ENCODE results near the gene ADD1.

- no peak for TF ChIP-seq MED1 (CRISPR knock-in tag; IDR thresholded peaks at IDR 0.05)
- TF ChIP-seq ZNF552 (CRISPR knock-in tag; IDR thresholded peaks at IDR 0.05; ENCODE audit: borderline replicate concordance), result no peak
- TF ChIP-seq ATF4 (CRISPR knock-in tag; IDR thresholded peaks at IDR 0.05), result no peak
- TF ChIP-seq, protein P1, sequence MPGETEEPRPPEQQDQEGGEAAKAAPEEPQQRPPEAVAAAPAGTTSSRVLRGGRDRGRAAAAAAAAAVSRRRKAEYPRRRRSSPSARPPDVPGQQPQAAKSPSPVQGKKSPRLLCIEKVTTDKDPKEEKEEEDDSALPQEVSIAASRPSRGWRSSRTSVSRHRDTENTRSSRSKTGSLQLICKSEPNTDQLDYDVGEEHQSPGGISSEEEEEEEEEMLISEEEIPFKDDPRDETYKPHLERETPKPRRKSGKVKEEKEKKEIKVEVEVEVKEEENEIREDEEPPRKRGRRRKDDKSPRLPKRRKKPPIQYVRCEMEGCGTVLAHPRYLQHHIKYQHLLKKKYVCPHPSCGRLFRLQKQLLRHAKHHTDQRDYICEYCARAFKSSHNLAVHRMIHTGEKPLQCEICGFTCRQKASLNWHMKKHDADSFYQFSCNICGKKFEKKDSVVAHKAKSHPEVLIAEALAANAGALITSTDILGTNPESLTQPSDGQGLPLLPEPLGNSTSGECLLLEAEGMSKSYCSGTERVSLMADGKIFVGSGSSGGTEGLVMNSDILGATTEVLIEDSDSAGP (CRISPR knock-in tag; IDR thresholded peaks at IDR 0.05; ENCODE audit: borderline replicate concordance), result no peak
- TF ChIP-seq SIN3B (IDR thresholded peaks at IDR 0.05; ENCODE audit: low read length), result no peak
- no peak for TF ChIP-seq SP1 (IDR thresholded peaks at IDR 0.05)
- TF ChIP-seq SP1 (CRISPR knock-in tag; IDR thresholded peaks at IDR 0.05), result no peak
- TF ChIP-seq PAF1 (CRISPR knock-in tag; IDR thresholded peaks at IDR 0.05), result no peak
- TF ChIP-seq CTCF (CRISPR knock-in tag; IDR thresholded peaks at IDR 0.05), result no peak
Measured at GRCh38 chr4:2927696-2928075, 84.0 kb downstream of the ADD1 start.
